D721Med (cell line): ENCODE data around the gene KLHDC8A.

ENCODE experiments used
- DNase-seq: peaks from one replicate; pipeline ENCODE4 v3.0.0; 2011; ENCODE audit warnings: low spot score; ENCODE audit not compliant: insufficient read length
- FAIRE-seq: peaks from 2 replicates; lab custom pipeline; 2011; peaks lifted over from hg19 to GRCh38; lab: Jason Lieb, UNC
- TF ChIP-seq, protein P1 (sequence below): IDR thresholded peaks from 2 replicates; pipeline ENCODE4 v1.5.1; 2012; ENCODE audit warnings: mild to moderate bottlenecking, control low read depth; ENCODE audit not compliant: insufficient read depth; ENCODE audit errors: missing control alignments

Gene KLHDC8A

DNA sequence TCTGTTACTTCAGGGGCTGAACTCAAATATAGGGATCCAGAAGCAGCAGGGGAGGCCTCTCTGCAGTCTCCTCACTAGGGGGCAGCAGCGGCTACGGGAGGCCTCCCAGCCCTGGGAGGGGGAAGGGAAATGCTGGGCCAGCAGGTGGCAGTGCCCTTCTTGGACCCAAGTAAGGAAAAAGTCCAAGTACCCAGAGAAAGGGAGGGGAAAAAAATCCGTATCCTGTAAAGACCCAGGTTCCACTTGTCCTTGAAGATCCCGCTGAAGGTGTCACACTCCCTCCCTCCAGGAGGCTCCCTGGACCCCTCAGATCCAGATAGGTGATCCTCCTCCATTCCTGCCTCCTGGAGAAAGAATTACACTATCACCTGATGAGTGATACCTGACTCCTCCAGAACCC is 21.0 kb downstream of the KLHDC8A start:
- FAIRE-seq, result peak; percentile 63
- TF ChIP-seq, protein P1, sequence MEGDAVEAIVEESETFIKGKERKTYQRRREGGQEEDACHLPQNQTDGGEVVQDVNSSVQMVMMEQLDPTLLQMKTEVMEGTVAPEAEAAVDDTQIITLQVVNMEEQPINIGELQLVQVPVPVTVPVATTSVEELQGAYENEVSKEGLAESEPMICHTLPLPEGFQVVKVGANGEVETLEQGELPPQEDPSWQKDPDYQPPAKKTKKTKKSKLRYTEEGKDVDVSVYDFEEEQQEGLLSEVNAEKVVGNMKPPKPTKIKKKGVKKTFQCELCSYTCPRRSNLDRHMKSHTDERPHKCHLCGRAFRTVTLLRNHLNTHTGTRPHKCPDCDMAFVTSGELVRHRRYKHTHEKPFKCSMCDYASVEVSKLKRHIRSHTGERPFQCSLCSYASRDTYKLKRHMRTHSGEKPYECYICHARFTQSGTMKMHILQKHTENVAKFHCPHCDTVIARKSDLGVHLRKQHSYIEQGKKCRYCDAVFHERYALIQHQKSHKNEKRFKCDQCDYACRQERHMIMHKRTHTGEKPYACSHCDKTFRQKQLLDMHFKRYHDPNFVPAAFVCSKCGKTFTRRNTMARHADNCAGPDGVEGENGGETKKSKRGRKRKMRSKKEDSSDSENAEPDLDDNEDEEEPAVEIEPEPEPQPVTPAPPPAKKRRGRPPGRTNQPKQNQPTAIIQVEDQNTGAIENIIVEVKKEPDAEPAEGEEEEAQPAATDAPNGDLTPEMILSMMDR, result peak; percentile 100
- DNase-seq, result peak; percentile 93

DNA sequence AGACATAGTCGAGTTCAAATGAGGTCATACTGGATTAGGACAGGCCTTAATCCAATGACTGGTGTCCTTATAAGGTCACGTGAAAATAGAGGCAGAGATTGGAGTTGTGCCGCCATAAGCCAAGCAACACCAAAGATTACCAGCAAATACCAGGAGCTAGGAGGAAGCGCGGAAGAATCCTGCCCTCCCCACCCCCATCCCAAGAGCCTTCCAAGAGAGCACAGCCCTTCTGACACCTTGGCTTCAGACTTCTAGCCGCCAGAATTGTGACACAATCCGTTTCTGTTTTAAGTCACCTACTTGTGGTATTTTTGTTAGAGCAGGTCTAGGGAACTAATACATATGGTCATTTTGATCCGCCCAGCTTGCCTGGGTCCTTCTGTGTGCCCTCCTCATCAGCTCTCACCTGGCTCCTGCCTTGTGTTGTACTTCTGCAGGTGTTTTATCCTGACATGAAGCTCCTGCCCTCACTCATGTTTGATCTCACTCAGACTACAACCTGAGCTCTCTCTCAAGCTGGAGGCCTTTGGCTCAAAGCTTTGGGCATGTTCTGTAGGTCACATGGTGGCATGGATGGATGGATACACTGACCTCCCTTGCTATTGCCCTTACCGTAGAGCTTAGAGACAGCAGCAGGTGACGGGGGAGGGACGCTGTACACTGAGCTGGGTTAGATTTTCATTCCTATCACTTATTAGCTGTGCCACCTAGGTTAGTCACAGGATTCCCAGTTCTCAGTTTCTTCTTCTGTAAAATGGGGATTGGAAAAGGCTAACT is 24.5 kb downstream of the KLHDC8A start:
- no peak for FAIRE-seq
- TF ChIP-seq, protein P1, result no peak
- no peak for DNase-seq

DNA sequence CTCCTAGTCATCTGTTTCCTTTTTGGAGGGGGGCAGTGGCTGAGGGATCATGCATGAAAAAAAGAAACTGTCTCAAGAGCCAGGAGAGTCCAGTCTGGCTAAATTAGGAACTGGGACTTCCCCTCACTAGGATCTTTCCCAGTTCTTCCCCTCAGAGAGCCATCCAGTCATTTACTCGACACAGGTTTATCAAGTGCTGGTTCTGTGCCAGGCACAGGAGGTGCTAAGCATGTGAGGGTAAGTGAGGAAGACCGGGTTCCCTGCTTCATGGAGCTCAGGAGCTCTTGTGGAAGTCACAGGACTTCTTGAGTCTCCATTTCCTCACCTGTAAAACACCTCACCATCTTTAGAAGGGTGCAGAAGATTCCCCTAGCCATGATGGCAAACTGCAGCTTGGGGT is 26.6 kb downstream of the KLHDC8A start:
- FAIRE-seq (no peak), DNase-seq (no peak)
- TF ChIP-seq, protein P1, result no peak

DNA sequence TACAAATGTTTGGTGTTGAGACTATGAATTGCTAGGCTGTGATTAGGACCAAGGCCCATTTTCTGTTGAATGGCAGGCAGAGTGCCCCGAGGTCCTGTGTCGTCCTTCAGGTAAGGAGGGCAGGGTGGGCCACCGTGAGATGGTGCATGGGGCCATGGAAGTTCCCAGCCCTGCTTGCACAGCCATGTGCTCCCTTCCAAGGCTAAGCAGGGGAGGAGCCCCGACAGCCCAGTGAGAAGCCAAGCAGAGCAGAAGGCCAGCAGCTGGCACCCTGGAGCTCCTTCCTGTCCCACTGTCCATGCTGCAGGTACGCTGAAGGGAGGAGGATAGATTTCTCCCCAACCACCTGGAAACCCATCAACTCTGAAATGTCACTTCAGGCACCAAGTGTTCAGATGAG is 27.0 kb downstream of the KLHDC8A start:
- TF ChIP-seq, protein P1, result no peak
- no peak for DNase-seq
- FAIRE-seq, result no peak

DNA sequence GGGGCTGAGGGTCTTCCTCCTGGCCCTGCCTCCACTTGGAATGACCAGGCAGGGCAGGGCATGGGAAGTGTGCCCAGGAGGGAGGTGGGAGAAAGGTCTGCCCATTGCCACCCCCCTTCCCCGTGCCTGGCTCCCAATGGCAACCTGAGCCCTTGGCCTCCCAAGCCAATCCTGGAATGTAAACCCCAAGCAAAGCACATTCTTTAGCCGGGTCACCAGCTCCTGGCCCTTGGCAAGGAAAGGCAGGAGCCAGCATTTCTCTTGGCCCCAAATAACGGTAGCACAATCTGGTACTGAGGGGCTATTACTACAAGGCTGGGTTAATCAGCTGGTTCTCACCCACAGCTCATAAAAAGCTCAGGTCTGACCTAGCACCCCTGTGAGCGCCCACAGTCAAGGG is 28.2 kb downstream of the KLHDC8A start:
- no peak for DNase-seq
- no peak for FAIRE-seq
- TF ChIP-seq, protein P1, result no peak

DNA sequence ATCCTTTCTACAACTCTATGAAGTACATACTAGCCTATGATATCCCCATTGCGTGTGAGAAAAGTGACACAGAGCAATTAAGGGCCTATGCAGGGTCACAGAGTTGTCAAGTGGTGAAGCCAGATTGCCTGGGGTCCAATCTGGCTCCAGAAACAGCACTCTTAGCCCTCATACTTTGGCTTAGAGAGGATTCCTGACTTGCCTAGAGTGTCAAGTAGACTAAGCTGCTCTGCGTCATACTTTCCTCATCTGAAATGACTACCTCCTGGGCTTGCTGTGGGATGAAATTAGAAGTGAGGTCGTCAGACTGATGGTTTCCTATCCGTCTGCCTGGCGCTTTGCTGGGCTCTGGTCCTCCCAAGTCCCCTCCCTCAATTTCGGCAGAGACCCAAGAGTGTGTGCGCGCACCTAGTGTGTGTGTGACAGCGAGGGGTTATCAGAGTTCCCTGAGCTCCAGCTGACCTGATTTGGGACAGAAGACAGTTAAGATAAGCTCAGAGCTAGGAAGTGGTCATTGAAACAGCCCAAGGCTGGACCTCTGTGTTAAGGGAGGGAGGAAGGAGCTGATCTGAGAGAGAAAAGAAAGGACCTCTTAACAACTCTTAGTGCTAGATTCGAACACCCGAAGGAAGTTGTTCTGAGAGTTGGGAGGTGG is 29.8 kb downstream of the KLHDC8A start:
- TF ChIP-seq, protein P1, result no peak
- FAIRE-seq, result no peak
- no peak for DNase-seq

DNA sequence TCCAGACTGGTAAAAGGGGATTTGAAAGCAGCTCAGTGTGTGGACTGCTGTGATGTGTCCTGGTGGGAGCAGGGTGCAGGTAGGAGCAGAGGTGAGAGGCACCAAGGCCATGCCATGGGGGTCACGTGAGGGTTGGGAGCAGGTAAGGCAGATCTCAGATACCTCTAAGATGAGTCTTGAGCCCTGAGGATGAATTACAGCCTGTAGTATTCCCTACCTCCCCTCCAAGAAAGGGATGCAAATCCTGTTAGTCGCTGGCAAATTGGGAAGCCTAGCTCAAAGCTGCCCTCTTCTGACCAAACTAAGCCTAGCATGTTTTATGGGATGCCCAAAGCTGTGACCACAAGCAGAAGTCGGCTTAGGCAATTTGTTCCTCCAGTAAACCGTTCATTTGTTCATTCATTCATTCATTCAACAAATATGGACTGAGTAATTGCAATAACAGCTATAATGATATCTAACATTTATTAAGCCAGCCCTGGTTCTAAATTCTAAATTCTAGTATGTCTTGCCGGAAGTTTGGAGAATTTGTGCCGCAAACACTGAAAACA is 31.3 kb downstream of the KLHDC8A start:
- FAIRE-seq, result peak; percentile 67

More for the DNA sequence above, 31.3 kb downstream of the KLHDC8A start:
- TF ChIP-seq, protein P1, result peak; percentile 98
- peak; percentile 70 for DNase-seq
